ENCODE results near the gene AQR.

GRCh38 chr15:34883633-34884032 lies 85.9 kb downstream of the AQR start:
- TF ChIP-seq CTCF (IDR thresholded peaks at IDR 0.05) = no peak
- TF ChIP-seq POLR2A (IDR thresholded peaks at IDR 0.05) = no peak
